GM18861 (cell line): ENCODE results near the gene GPR35.
"Not testable (repeated sequence)": the region's sequence is repeated elsewhere in the genome, so short reads cannot be mapped to it uniquely, and the experiment has no call there.

Experiments
- ATAC-seq: cut with Tn5 transposase; IDR thresholded peaks from one replicate; pipeline ENCODE4 v1.9.1; 2021; ENCODE audit not compliant: unreplicated experiment

The GPR35 gene

DNA sequence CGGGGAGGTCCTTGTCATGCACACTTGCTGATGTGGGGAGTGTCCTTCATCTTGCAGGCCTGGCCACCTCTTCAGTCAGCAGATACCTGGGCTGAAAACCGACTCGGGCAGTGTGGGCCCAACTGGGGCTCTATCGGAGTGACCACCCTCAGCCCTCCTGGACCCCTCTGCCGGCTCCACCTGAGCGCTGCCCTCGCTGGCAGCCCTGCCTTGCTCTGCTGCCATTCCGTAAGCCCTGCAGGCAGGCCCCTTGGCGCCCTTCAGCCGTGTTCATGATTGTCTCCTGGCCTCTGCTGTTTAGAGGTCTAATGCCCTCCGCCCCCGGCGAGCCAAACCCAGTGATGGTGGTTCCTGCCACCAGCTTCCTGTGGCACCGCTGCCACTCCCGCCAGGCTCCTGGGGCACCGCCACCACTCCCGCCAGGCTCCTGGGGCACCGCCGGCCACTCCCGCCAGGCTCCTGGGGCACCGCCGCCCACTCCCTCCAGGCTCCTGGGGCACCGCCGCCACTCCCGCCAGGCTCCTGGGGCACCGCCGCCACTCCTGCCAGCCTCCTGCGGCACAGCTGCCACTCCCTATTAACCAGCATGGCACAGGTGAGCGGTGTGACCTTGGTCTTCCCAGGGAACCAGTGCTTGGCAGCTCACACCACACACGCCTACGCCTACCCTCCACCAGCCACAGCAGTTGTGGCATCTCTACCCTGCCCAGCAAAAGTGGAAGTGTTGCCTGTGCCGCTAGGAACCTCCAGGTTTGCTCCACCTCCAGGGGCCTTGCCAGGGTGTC is 22.8 kb upstream of the GPR35 start:
- no peak for ATAC-seq

DNA sequence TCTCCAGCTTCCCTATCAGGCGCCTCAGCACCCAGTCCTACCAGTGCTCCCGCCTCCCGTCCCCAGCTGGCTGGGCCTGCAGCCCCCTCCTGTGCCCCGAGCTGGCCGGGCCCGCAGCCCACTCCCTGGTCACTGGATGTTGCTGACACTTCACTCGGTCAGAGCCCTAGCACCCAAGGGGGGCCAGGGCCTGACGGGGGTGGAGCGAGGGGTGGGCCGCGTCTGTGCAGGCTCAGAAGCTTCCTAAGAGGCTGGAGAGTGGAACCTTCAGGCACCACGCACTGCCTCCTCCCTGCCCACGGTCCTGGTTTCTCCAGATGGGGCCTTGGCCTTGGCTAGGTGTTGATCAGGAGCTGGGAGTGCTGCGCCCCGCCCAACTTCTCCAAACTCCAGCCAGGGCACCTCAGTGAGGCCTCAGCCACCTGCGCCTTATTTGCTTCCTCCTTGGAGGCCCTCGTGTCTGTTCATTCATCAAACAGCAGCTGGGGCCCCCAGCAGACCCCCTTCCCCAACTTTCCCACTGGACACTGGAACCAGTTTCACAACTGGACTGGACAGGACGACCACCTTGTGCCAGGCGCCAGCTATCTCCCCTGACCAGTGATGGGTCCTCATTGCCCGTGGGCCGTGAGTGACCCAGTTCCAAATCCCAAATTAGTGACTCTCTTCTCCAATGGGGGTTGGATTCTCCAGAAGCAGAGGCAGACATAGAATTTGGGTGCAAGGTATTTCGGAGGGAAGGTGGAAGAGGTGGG is 22.0 kb upstream of the GPR35 start:
- ATAC-seq, result no peak

DNA sequence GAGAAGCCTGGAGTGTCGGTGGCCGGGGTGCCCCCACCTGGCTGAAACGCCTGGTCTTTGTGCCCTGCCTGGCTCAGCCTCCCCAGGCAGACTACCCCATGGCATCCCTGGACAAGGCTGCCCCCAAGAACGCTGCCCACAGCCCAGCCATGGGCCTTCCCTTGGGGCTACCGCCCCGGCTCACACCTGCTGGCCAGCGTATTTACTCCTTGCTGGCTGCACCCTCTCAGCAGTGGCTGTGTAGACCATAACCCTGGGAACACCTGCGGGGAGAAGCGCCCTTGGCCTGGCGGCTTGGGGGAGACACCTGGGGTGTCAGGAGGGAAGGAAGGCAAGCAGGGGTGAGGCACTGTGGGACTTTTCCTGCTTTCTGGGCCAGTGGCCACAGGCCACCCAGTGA is 21.4 kb upstream of the GPR35 start:
- ATAC-seq, result no peak

DNA sequence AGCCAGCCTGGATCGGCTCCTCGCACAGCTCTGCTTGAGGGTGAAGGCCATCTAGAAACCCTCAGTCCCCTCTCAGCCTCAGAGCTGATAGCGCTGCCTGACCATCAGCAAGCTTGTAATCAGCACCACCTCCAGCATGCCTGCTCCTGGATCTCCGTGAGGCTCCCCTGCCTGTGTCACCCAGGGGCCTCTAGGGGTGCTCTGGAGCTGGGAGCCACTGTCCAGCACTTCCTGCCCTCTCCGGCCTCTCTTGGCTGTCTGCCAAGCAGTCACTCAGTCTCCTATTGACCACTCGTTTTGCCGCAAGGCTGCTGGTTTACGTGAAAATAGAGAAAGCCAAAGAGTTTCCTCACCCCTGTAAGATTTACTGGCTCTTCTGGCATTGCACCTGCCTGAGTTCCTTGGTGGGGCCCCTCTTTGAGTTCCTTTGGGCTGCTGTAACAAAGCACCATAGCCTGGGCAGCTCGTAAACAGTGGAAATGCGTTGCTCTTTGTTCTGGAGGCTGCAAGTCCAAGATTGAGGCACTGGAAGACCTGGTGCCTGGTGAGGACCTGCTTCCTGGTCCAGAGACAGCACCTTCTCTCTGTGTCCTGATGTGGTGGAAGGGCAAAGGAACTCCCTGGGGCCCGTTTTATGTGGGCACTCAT is 20.9 kb upstream of the GPR35 start:
- no peak for ATAC-seq

DNA sequence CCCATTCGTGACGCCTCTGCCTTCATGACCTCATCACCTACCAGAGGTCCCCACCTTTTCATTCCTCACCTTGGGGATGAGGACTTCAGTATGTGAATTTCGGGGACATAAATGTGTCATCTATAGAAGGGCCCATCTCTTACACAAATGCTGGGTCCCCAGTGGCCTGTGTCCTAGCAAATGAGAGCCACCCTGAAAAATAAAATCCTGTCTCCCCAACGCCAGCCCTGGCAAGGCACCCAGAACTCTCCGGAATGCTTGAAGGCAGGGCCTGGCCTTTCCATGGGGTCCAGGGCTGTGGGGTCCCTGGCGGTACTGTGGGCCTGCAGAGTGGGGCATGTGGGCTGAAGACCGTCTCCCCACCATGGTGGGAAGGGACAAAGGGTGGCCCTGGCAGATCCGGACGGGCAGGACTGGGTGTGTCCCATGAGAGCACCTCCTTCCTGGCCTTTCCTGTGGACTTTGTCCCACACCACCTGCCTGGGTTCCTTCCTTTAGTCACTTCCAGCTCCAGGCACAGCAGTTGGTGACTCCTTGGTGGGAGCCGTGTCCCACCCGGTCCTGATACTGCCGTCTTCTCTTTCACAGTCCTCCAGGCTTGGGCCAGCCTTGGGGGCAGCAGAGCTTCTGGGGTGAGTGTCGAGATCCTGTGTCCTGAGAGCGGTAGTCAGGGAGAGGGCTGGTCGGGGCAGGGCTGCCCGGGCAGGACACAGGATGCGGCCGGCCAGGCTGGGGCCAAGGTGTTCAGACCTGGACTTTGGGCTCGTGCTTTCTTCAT is 20.2 kb upstream of the GPR35 start:
- ATAC-seq, result no peak

DNA sequence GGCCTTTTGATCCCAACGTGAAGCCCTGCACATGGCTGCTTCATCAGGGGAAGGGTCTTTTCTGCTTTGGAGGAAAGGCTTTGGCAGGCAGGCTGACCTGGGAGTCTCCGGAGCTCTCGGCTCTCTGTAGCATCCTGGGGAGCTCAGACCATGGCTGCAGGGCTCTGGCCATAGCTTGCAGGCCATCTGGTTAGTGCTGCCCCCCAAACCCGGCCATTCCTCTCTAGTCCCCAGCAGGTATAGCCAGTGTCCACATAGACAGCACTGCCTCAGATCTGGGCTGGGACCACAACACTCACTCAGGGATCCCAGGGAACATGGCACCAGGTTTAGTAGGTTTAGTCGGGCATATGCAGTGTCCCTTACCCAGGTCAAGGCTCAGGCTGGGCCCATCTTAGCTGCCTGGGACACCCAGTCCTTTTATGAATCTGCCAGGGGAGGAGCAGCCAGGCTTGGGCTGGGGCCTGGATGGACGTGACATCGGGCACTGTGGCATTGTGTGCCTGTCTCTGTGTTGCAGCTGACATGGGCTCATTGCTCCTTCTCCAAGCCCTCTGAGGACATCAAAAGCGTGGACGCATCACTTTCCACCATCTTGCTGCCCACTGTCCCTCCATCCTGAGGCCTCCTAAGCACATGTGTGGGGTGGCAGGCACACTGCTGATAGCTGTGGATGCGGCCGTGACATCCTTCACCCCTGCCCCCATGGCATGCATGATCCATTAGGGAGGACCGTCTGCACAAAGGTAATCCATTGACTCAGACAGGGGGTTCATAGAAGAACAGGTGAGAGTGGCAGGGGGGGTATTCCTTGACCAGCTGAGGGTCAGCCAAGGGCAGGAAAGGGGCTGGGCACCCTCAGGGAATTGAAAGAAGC is 19.2 kb upstream of the GPR35 start:
- no peak for ATAC-seq

DNA sequence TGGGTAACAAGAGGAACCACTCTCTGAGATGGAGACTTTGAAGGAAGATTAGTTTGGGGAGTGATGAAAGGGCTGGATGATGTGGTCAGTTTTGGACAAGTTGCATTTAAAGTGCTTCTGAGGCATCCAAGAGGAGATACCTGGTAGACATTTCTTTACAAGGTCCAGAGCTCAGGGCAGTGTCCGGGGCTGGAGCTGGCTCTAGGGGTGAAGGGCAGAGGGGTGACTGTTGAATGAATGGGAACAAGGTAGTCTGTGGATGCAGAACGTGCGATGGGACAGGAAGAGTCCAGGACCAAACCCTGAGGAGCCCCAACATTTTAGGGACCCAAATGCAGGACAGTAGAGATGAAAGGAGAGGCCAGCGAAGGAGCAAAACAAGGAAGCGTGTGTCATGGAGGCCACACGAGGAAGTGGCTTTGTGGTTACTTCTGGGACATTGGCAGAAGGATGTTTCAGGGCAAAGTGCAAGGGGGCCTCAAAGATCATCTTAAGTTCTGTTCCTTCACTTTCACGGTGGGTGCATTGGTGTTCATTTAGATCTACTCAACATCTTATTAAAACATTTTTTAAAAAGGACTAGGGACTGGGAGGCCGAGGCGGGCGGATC is 13.6 kb upstream of the GPR35 start:
- ATAC-seq, result no peak

DNA sequence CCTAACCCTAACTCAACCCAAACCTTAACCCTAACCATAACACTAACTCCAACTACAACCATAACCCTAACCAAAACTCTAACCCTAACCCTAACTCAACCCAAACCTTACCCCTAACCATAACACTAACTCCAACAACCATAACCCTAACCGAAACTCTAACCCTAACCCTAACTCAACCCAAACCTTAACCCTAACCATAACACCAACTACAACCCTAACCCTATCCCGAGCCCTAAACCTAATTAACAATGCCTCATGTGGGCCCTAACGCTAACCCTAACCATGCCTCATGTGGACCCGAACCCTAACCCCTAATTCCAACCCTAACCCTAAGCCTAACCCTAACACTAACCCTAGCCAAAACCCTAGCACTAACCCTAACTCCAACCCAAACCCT is 11.5 kb upstream of the GPR35 start:
- ATAC-seq, result no peak

DNA sequence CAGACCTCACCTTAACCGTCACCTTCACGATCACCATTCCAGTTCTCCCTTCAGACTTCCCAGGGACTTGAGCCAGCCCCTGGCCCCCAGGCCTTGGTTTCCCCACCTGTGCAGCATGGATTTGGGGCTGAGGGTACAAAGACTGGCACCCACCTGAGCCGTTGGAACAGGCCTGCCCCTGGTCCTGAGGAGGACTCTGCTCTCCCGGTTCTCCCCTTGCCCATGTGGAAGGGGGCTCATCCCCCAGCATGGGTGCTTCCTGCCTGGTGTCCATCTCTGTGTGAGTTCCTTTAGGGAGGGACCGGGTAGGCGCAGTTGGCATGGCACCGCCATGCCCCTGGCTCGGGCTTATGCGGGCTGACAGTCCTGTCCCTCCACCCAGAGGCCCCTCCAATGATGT is 10.9 kb upstream of the GPR35 start:
- ATAC-seq, result no peak

DNA sequence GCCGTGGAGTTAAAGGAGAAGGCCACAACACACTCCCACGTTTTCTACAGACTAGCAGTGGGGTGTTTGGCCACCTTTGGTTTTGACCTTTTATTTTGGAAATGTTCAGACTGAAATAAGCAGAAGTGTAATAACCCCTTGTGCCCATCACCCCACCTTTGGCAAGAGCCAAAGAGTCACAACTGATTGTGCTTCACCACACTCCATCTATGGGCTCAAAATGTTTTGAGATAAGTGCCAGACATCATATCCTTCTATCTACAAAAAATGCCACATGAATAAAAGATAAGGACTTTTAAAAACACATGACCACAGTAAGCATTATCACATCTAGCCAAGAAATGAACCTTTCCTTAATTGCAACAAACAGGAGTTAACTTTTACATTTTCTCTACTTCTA is 9.9 kb upstream of the GPR35 start:
- ATAC-seq, result no peak

DNA sequence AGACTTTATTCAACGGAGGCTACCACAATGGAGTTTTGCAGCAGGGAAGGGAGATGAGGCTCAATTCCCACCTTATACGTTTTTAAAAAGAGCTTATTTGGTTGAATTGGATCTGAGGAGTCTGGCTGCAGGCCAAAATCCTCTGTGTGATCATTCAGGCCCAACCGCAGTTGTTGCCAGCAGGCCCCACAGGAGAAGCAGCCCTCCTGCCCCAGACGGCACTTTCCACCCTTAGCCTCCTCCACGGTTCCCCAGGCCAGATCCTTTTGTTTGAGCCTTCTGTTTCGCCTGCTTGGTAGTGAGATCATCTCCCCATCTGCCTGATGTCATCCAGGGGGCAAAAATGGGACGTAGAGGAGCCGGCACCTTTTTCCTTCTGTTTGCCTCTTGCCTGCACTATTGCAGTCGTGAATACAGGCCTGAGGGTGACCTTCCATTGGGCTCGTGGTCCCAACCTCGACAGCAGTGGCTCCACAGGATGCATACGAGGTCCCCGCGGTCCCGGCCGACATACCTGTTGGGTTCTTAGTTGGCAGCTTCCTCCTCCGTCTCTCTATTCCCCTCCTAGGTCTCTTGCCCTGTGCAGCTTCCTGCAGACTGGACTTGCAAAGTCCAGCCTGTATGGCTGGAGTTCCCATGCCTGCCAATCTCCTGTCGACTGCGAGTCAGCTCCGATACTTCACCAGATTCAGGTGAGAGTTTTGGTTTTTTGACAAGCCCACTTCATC is 9.3 kb upstream of the GPR35 start:
- ATAC-seq, result no peak

DNA sequence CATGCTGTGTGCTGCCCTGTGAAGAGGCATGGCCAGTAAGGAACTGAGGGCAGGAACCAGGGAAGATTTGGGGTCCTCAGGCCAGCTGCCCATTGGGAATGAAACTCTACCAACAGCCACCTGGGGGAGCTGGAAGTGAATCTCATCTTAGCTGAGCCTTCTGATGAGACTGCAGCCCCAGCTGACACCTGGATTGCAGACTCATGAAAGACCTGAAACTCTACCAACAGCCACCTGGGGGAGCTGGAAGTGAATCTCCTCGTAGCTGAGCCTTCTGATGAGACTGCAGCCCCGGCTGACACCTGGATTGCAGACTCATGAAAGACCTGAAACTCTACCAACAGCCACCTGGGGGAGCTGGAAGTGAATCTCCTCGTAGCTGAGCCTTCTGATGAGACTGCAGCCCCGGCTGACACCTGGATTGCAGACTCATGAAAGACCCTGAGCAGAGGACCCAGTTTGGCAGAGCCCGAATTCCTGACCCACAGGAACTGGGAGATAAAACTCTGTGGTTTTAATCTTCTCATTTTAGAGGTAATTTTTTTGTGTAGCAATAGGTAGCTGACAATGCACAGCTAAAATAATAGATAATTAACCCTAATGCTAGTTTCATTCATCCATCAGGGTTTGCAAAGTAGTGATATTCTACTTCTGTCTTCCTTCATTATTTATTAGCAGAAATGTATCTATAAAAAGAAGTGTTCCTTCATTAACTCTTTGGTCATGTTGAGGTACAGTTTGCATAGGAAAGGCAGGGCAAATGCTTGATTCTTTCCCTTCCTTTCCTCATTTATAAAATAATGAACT is 8.2 kb upstream of the GPR35 start:
- ATAC-seq, result not testable (repeated sequence)

DNA sequence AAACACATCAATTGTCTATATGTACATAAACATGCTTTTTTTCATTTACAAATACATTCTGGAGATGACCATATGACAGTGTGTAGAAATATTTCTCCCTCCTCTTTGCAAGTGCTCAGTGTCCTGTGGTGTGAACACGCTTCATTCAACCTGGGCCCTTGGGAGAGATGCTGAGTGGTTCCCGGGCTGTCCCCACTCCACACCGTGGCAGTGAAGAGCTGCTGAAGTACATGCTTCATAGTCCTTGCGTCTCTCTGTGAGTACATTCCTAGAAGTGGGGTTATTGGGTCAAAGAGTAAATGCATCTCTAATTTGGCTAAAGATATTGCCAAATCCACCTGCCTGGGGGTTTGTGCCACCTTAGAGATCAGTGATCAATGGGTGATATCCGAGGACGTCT is 6.5 kb upstream of the GPR35 start:
- ATAC-seq, result no peak

DNA sequence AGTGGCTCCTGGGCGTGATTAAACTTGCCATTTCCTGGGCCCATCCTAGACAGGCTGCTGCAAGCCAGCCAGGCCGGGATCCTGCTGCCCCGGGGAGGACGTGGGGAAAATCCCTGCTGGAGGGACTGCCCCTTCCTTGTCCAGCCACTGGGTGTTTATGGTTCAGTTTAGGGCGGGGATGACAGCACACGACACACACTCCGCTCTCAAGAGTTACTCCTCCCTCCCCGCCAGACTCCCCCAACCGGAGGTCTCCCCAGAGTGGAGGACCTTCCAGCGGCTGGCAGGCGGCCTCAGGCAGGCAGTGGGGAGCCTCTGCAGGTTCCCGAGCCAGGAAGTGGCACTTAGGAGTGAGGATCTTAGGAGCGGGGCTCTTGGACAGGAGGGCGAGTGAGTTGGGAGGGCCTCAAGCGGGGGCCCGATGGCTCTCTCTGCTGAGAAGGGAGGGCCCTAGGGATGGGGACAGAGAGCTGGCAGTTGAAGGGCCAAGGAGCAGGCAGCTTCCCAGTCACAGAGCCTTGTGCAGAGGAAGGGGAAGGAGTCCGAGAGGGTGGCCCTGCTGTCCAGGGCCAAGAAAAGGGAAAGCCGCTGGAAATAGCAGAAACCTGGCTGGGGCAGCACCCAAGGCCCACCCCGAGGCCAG is 5.7 kb upstream of the GPR35 start:
- ATAC-seq, result no peak

DNA sequence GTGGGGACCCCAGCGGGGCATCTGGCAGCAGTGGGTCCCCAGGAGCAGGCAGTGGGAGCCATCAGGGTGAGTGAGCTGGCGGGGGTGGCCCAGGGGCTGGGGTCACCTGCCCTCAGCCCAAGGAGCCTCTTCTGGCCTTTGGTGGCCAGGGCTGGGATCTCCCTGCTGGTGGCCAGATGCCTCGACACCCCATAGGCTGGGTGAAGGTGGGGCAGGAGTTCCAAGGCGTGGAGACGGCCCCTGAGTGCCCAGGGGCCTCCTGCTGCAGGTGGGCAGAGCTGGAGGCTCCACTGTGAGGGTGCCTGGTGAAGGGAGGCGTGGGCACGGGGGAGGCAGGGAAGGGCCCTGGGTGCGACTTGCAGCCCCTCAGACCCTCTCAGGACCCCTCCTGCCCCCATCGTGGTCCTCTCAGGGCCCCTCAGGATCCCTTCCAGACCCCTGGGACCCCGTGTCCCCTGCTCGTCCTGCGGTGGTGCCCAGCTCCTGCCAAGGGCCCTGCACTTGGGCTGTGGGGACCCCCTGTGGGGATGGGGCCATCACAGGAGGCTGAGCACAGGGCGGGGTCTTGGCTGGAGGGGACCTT is 5.0 kb upstream of the GPR35 start:
- no peak for ATAC-seq

DNA sequence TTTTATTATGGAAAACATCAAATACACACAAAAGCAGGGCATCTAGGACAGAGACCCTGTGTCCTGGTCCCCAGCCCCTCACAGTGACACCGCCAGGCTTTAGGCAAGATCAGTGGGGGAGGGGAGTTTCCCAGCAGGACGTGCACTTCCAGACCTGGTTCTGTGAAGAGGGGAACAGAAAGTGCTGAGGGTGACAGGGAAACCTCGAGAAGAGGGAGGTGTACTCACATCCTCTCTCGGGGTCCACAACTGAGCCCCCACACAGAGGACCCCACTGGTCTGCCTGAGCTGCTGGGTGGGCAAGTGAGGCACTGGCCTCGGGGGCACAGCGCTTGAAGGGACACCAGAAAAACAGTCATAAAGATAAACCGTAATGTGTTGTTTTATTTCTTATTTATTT is 4.4 kb upstream of the GPR35 start:
- ATAC-seq, result no peak

DNA sequence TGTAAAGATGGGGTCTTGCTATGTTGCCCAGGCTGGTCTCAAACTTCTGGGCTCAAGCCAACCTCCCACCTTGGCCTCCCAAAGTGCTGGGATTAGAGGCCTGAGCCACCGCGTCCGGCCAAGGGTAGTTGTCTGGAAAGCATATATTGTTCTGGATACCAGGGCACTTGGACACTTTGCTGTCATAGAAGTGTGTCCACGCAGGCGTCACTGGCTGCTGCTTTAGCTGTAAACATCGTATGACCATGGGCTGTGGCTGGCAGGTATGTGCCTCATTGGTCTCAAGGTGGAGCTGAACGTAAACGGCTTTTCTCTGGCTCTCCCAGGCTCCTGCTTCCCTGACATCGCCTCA is 3.2 kb upstream of the GPR35 start:
- no peak for ATAC-seq
